Measurements from ENCODE around the gene RGL2.
A peak's percentile ranks its signal among the peaks of the same experiment; 100 is the strongest.
"Not testable (repeated sequence)": the region's sequence is repeated elsewhere in the genome, so short reads cannot be mapped to it uniquely, and the experiment has no call there.

RGL2 gene, protein sequence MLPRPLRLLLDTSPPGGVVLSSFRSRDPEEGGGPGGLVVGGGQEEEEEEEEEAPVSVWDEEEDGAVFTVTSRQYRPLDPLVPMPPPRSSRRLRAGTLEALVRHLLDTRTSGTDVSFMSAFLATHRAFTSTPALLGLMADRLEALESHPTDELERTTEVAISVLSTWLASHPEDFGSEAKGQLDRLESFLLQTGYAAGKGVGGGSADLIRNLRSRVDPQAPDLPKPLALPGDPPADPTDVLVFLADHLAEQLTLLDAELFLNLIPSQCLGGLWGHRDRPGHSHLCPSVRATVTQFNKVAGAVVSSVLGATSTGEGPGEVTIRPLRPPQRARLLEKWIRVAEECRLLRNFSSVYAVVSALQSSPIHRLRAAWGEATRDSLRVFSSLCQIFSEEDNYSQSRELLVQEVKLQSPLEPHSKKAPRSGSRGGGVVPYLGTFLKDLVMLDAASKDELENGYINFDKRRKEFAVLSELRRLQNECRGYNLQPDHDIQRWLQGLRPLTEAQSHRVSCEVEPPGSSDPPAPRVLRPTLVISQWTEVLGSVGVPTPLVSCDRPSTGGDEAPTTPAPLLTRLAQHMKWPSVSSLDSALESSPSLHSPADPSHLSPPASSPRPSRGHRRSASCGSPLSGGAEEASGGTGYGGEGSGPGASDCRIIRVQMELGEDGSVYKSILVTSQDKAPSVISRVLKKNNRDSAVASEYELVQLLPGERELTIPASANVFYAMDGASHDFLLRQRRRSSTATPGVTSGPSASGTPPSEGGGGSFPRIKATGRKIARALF

DNA sequence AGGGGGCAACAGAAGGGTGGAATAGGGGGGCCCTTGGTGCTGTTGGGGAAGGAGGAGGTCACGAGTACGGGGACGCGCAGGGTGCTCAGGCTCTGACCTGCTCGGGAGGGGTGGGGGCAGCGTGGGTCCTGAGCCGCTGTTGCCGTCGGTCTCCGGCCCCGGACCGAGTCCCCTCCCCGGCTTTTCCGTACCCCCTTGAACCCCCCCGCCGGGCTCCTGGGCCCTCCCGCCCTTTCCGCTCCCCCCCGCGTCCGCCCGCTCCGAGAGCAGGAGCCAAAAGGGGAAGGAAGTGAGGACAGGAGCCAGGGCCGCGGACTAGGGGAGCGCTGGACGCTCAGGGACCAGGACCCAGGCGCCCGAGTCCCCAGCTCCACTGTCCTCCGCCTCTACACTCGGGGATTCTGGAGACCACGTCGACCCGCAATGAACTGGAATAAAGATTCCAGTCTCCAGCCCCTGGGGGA, at the start of gene RGL2:
Gene RGL2, minus strand, starts transcription at position 170 of the 464 bp plus-strand sequence. CDS start 332 bp downstream, outside the sequence.
- DNase-seq: peak in 53 of 58 donors; percentile 22 to 89 (median 78)

DNA sequence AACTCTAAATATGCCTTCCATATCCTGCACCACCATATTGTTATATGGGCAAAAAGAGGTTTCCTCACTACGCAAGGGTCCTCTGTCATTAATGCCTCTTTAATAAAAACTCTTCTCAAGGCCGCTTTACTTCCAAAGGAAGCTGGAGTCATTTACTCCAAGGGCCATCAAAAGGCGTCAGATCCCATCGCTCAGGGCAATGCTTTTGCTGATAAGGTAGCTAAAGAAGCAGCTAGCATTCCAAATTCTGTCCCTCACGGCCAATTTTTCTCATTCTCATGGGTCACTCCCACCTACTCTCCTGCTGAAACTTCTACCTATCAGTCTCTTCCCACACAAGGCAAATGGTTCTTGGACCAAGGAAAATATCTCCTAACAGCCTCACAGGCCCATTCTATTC, 49.1 kb upstream of the RGL2 start:
- no peak for DNase-seq

DNA sequence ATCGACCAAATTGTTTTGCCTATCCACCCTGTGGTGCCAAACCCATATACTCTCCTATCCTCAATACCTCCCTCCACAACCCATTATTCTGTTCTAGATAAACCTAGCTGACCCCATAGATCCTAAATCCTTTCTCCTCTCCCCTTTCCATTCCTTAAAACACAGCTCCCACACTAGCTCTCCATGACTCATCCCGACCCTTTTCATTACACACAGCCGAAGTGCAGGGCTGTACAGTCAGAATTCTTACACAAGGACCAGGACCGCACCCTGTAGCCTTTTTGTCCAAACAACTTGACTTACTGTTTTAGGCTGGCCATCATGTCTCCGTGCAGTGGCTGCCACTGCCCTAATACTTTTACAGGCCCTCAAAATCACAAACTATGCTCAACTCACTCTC, 48.2 kb upstream of the RGL2 start:
- DNase-seq: not testable (repeated sequence)

DNA sequence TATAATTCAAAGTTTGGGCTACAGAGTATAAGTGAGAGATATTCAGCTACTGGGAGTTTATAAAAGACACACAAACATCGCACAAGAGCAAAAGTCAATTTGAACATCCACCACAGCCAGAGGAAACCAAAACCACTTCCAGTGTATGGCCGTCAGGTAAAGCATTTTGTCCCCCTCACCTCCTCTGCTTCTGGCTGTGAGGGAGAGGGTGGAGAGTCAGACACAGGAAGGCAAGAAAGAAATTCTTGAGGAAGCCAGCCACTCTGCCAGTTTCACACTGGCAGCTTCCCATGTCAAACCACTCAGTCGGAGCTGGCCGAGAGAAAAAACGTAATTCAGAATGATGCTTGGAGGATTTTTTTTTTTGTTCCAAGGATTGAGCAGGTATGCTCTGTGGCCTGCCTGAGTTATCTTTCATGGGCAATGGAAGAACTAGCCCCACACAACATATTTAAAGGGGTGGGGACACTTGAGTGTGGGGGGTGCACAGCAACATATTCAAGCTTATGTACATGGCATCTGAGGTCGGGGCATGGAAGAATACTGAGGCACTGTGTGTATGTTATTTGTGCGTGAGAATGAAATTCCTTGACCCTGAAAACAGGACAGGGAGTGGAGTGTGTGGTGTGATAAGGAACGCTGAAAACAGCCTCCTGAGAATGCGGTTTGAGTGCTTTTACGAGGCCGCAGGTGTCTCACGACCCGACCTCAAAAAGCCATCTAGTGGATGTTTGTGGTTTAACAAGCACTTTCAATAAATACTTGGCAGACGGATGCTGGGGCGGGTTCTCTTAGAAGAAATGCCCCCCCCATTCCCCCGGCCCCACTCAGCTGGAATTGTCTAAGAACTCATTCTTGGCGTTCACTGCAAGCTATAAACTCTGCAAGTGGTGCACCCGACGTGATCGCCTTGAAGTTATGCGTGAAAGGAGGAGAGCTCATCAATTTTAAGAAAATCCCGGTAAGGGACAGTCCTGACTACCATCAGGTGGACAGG, 46.3 kb upstream of the RGL2 start:
- peak in 23 of 58 donors; percentile 1 to 36 (median 9) for DNase-seq

DNA sequence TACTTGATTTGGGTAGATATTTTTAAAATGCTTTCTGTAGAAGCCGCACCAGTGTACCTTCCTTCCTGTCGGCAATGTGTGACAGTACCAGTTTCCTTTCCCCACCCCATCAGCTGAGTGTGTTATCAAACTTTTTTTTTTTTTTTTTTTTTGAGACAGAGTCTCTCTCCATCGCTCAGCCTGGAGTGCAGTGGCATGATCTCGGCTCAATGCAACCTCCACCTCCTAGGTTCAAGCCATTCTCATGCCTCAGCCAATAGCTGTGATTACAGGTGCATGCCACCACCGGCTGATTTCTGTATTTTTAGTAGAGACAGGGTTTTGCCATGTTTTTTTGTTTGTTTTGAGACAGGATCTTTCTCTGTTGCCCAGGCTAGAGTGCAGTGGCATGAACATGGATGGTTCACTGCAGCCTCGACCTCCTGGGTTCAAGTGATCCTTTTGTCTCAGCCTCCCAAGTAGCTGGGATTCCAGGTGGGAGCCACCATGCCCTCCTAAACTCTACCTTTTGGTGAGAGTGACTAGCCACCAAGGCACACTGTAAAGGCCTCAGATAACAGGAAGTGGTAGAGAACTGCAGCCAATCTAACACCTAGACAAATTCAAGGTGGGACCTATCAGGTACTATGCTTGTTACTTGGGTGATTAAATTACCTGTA, 45.3 kb upstream of the RGL2 start:
- DNase-seq: no peak

DNA sequence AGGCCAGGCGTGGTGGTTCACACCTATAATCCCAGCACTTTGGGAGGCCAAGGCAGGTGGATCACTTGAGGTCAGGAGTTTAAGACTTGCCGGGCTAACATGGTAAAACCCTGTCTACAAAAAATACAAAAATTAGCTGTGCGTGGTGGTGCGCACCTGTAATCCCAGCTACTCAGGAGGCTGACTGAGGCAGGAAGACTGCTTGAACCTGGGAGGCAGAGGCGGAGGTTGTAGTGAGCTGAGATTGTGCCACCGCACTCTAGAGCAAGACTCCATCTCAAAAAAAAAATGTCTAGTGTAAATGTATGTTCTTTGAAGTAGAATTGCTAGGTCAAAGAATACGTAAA, 44.8 kb upstream of the RGL2 start:
- not testable (repeated sequence) for DNase-seq

DNA sequence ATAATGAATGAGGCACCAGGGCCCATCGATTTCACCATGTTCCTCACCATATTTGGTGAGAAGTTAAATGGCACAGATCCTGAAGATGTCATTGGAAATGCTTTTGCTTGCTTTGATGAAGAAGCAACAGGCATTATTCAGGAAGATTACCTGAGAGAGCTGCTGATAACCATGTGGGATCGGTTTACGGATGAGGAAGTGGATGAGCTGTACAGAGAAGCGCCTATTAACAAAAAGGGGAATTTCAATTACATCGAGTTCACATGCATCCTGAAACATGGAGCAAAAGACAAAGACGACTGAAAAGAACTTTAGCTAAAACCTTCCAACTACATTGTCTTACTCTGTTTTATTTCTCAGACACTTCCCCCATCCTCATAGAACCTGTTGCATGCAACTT, 40.5 kb upstream of the RGL2 start:
- no peak for DNase-seq

DNA sequence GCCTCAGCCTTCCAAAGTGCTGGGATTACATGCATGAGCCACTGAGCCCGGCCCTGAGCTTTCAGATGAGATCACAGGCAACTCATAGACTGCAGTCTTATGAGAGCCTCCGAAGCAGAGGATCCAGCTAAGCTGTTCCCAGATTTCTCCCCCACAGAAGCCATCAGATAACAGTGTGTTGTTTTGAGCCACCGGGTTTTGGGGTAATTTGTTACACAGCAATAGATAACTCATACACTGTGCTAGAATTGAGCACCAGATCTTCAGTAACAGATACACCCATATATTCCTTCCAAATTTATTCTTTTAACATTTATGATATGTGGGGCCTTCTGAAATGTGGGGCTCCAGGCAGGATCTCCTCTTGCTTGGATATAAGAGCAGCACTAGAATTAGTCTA, 37.8 kb upstream of the RGL2 start:
- DNase-seq: no peak

DNA sequence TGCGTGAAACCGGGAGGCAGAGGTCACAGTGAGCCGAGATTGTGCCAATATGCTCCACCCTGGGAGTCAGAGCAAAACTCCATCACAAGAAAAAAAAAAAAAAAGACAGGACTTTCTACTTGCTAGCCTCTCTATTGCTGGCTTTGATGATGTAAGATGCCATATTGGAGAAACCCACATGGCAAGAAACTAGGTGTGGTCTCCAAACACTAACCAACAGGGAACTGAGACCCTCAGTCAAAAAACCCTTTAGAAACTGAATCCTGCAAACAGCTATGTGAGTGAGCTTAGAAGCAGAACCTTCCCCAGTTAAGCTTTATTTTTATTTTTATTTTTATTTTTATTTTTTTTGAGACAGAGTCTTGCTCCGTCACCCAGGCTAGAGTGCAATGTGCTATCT, 37.2 kb upstream of the RGL2 start:
- DNase-seq: no peak

DNA sequence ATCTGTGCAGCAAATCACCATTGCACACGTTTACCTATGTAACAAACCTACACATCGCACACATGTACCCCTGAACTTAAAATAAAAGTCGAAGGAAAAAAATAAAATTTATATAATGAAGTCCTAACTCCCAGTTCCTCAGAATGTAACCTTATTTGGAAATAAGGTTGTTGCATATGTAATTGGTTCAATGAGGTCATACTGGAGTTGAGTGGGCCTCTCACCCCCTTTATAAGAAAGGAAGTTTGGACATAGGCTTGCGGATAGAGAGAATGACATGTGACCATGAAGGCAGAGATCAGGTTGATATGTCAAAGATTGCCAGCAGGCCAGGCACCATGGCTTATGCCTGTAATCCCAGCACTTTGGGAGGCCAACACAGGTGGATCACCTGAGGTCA, 34.9 kb upstream of the RGL2 start:
- no peak for DNase-seq

DNA sequence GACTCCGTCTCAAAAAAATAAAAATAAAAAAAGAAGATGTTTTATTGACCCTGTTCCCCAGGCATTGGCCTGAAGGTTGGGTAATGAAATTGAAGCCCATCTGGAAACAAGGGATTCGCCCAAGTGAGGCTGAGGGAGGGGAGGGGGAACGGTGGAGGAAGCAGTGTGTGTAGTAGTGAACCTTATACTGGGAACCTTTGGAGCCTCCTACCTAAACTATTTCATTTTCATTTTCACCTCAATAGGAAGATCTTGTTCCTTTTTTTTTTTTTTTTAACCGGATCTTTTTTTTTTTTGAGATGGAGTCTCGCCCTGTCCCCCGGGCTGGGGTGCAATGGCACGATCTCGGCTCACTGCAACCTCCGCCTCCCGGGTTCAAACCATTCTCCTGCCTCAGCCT, 32.0 kb upstream of the RGL2 start:
- DNase-seq: no peak

DNA sequence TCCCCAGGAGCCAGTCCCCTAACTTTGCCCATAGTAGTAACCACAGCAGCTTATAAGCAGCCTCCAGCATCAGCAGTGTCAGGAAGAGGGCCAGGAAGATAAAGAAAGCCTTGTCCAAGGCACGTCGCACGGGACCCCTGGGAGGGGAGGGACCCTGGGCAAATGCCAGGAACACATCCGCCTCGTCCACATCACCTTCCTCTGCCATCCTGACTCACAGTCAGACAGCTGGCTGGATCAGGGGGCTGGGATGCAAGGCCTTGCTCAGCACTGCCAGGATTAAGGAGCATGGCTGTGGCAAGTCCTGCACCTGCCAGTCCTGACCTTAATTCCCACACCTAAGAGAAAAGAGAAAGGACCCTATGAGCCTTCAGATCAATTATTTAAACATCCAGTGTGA, 30.3 kb upstream of the RGL2 start:
- no peak for DNase-seq

DNA sequence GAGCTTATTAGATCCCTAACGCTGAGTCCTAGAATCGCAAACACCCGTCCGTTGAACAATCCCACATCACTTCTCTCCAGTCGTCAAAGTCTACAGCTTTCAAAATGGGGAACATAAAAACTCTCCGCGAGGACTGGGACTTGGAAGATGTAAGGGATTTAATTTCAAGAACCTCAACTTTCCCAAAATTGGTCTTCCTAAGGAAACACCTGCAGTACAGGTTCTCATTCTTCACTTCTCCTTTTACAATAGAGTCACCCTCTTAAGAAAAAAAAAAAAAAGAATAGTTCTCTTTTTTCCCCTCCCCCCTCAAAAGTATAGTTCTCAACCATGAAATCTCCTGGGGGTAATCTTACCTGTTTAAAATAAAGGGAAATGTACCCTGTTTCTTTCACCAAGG, 25.4 kb upstream of the RGL2 start:
- DNase-seq: no peak

DNA sequence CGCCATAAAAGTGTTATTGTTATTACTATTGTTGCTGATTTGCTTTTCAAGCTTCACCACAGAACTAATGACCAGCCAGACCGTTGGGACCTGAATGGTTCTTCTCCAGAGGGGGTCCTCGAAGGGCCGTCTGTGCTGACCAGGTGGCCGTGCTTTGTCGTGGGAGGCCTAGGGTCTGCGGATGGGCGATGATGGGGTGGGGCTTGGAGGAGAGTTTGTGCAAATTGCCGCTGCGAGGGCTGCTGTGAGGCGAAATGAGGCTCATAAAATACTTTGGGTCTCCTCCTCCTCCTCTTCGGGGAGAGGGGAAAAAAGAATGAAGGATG, 24.8 kb upstream of the RGL2 start:
- DNase-seq: peak in 3 of 58 donors; percentile 39 to 54 (median 49)

DNA sequence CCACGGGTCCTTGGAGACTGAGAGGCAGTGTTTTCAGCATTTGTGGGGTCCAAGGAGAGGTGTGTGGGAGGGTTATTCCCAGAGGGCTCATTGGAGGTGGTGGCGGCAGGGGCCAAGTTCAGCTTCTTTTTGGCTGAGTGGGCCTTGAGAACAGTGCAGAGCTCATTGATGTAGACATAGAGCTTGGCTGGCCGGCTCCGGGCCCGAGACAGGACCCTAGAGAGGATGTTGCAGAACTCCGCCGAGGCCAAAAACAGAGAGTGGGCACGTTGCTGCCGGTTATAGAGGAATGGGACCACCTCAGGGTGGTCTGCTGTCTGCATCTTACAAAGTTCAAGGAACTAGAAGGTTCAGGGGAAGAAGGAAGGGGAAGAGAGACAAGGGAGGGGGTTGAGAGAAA, 22.5 kb upstream of the RGL2 start:
- no peak for DNase-seq

DNA sequence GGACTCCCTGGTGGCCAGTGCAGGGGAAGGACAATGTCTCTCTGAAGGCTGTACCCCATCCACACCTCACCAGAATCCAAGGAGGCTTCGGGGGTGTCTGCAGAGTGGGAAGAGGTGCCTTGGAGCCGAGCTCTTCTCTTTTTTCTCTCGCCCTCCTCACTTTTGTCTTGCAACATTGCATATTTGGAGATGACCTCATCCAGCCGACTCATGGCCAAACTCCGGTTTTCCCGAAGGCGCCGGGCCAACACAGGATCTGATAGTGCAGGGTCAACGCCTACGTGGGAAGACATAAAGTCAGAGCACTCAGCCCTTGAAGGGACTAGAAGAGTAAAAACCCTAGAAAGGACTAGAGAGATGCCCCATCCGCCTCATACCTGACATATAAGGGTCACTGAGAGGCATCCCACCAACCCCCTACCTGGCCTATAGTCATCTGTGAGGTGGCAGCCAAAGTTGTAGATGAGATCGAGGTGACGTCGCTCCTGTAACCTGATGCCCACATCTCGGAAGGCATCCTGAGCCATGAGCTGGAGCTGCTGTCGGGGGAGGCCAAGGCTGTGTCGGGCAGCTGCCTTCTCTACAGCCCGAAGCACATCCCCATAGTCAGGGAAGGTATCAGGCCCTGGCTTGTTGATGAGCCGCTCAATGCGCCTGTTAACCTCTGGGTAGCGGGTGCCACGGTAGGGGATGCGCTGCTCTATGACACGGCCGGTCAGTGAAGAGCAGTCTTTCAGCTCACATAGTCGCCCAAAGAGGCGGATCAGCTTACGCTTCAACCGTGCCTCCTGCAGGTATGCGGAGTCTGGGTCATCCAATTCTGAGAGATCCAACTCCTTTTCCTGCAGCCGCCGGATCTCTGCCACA, 21.8 kb upstream of the RGL2 start:
- no peak for DNase-seq

DNA sequence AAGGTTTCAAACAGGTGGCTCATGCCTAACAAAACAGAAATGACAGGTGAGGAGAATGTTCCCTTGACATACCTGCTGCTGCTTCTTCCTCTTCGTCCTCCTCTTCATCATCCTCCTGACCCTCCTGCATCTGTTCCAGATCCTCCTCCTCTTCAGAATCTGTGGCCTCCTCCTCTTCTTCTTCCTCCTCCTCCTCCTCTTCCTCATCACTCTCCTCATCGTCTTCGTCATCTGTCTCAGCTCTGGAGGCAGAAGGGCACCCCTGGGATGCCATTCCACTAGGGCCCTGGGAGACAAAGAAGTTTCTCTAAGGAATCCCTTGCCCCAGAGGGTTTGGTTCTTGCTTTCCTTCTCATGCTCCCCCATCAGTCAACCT, 21.2 kb upstream of the RGL2 start:
- DNase-seq: no peak

DNA sequence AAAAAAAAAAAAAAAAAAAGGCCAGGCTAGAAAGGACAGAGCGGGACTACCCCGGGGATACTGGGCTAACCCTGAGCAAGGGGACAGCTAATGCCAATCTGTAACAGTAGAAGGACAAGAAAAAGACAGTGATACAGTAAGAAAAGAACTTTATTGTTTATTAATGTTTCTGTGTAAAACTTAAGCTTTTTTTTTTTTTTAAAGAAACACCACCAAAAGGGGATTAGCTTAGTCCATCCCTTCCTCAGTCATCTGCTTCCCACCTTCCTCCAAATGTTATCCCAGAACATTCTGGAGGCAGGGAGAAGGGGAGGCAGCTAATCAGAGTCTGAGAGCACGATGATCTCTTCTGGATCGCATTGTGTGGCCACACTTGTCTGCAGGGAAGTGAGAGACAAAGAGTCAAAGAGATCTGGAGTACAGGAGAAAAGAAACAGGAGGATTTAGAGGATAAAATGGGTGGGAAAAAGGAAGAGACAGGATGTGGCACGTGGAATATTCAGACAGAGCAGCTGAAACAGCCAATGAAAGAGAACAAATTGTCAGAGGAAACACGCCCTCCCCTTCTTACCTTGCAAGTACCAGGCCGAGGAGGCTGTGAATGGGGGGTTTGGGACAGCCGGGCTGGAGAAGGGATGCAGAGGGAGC, 19.8 kb upstream of the RGL2 start:
- DNase-seq: no peak

DNA sequence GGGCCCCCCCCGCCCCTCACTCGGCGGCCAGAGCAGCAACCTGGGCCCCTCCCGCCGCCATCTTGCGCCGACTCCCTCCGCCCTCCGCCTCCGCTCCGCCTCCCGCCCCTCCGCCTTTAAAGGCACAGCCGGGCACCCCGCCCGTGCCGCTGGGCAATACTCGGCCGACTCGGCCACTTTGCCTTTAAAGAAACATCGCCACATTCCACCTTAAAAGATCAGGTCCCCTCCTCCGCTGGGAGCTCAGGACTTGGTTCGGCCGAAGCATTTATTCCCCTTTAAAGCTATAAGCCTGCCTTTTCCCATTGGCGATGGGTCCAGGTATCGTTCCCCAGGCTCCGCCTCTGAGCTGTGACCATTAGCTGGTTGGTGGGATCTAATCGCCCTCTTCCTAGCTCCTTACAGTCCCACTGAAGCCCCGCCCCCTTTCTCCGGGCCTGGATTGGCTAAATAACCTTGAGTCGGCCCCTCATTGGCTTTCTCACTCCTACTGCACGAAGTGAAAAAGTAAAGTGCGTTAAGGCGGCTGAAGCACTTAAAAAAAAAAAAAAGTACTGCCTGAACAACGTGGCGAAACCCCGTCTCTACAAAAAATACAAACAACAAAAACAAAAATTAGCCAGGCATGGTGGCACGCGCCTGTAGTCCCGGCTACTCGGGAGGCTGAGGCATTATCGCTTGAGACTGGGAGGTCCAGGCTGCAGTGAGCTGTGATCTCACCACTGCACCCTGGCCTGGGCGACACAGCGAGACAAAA, 19.1 kb upstream of the RGL2 start, which contains the start of gene ZBTB22:
Gene ZBTB22, minus strand, starts transcription at position 76 of the 757 bp plus-strand sequence. CDS start 828 bp downstream, outside the sequence.
- DNase-seq: peak; percentile 43 to 99 (median 97)
